ENCODE data around the gene DNAH10. TPM values are rescaled to one million over a fixed set of nuclear protein-coding genes. Genes with fewer than 3 reads are reported as not detected.

The DNAH10 gene
- total and polyA plus RNA-seq, 10 of the 15 experiments (the other 5 are each of a cell fraction or from before 2014, with no cell fraction given), result 0.01 to 0.32 (median 0.06) TPM

DNA sequence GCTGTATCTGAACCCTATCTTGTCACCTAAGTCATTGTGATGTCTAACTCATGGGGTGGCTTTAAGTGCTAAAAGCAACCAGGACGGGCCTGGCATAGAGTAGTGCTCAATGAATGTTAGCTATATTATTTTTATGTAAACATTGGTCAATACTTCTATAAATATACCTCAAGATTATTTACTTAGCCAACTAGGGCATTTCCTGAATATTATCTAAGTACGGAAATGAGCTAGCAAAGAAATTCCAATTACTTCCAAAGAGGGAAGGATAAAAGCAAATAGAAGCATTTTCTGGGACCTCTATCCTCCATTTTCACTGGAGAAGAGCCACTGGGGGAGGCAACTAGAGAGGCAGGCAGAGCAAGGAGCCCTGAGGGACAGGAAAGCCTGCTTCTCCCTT, 189.9 kb downstream of the DNAH10 start:
- no peaks in the 10 kb centered on the region for H3K9me3 ChIP-seq (replicated peaks; ENCODE audit: control insufficient read depth, insufficient read depth, low read length)
- ChIA-PET RAD21 (ENCODE audit: unreplicated experiment) (no interaction called here), CTCF (interaction anchor here (1.4 kb wide), 1 partner anchor 13 kb away, joined by 3 read pairs; no protein-coding TSS in a partner anchor), POLR2A (no interaction called here), SMC1A (ENCODE audit: uncharacterized antibody, unreplicated experiment) (interaction anchor here (2.2 kb wide), 1 partner anchor 9 kb away, joined by 9 read pairs; no protein-coding TSS in a partner anchor)
- no peak overlapping the region for H3K9ac ChIP-seq (ENCODE audit: control insufficient read depth, insufficient read depth, low read length)
- no peaks in the 10 kb centered on the region for H4K20me1 ChIP-seq (ENCODE audit: control insufficient read depth, insufficient read depth)
- H3K4me3 ChIP-seq, result no peak overlapping the region
- no peak for ATAC-seq
- no peaks in the 10 kb centered on the region for H3K79me2 ChIP-seq (ENCODE audit: control insufficient read depth, insufficient read depth, low read length)
- in situ Hi-C loops (cut with MboI) (no loop called here), intact Hi-C loops (cut with micrococcal nuclease; ENCODE audit: unreplicated experiment) (no loop called here)
- no peaks in the 10 kb centered on the region for H3K4me1 ChIP-seq (ENCODE audit: control insufficient read depth, insufficient read depth, low read length)
- no peak overlapping the region for H2AFZ ChIP-seq (ENCODE audit: control insufficient read depth, low read depth, low read length)
- WGBS (ENCODE audit: insufficient coverage, insufficient replicate concordance, low lambda C conversion rate, missing lambda C conversion rate), result 38% methylated on average over 2 of the region's 2 CpGs
- no peak overlapping the region for H3K4me2 ChIP-seq (ENCODE audit: control insufficient read depth, insufficient read depth)
- H3K36me3 ChIP-seq (ENCODE audit: control insufficient read depth in 2 of 2, insufficient read depth in 2 of 2, low read length in 1 of 2), result no peaks in the 10 kb centered on the region
- FAIRE-seq, result no peak
- no peak for TF ChIP-seq JUNB (IDR thresholded peaks at IDR 0.05)
- TF ChIP-seq ZBTB4 (CRISPR knock-in tag; IDR thresholded peaks at IDR 0.05), result no peak
- no peak for TF ChIP-seq STAT1 (conservative IDR thresholded peaks at IDR 0.05)
- no peak for TF ChIP-seq WRNIP1 (IDR thresholded peaks at IDR 0.05; ENCODE audit: borderline replicate concordance, low read depth, low read length)
- no peak for TF ChIP-seq IRF4 (IDR thresholded peaks at IDR 0.05; ENCODE audit: low read depth, low read length)
- TF ChIP-seq CHD1 (IDR thresholded peaks at IDR 0.05; ENCODE audit: low read depth, low read length), result no peak
- TF ChIP-seq, protein P1, sequence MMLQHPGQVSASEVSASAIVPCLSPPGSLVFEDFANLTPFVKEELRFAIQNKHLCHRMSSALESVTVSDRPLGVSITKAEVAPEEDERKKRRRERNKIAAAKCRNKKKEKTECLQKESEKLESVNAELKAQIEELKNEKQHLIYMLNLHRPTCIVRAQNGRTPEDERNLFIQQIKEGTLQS (IDR thresholded peaks at IDR 0.05; ENCODE audit: borderline replicate concordance, extremely low read depth, low read depth, low read length), result no peak
- TF ChIP-seq NR2C1 (IDR thresholded peaks at IDR 0.05), result no peak
- TF ChIP-seq, protein P2, sequence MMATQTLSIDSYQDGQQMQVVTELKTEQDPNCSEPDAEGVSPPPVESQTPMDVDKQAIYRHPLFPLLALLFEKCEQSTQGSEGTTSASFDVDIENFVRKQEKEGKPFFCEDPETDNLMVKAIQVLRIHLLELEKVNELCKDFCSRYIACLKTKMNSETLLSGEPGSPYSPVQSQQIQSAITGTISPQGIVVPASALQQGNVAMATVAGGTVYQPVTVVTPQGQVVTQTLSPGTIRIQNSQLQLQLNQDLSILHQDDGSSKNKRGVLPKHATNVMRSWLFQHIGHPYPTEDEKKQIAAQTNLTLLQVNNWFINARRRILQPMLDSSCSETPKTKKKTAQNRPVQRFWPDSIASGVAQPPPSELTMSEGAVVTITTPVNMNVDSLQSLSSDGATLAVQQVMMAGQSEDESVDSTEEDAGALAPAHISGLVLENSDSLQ (IDR thresholded peaks at IDR 0.05), result no peak
- TF ChIP-seq BHLHE40 (IDR thresholded peaks at IDR 0.05; ENCODE audit: borderline replicate concordance in 1 of 2, low read depth in 2 of 2, low read length in 1 of 2), result no peak
- no peak for TF ChIP-seq TCF3 (IDR thresholded peaks at IDR 0.05; ENCODE audit: borderline replicate concordance, insufficient read depth, low read depth, low read length)
- TF ChIP-seq IRF5 (IDR thresholded peaks at IDR 0.05; ENCODE audit: borderline replicate concordance), result no peak
- no peak for TF ChIP-seq GABPA (IDR thresholded peaks at IDR 0.05; ENCODE audit: low read depth)
- no peak for TF ChIP-seq JUND (IDR thresholded peaks at IDR 0.05; ENCODE audit: low read depth, low read length)
- no peak for TF ChIP-seq SPI1 (IDR thresholded peaks at IDR 0.05; ENCODE audit: borderline replicate concordance, insufficient read depth, low read depth, low read length)
- no peak for TF ChIP-seq RAD51 (IDR thresholded peaks at IDR 0.05)
- no peak for TF ChIP-seq YY1 (IDR thresholded peaks at IDR 0.05; ENCODE audit: low read depth, low read length)
- no peak for TF ChIP-seq BMI1 (IDR thresholded peaks at IDR 0.05; ENCODE audit: borderline replicate concordance)
- no peak for TF ChIP-seq RUNX3 (IDR thresholded peaks at IDR 0.05; ENCODE audit: low read length)
- TF ChIP-seq KDM1A (IDR thresholded peaks at IDR 0.05; ENCODE audit: borderline replicate concordance), result no peak
- DNase-seq (ENCODE audit: low read depth, low spot score), result no peak
- BruUV-seq (replicated peaks), result no TSS peak
- no peak overlapping the region for H3K27ac ChIP-seq (ENCODE audit: control insufficient read depth, insufficient read depth)
- H3K27me3 ChIP-seq (replicated peaks in 1 of 2; ENCODE audit: control insufficient read depth in 2 of 2, insufficient read depth in 2 of 2, low read length in 1 of 2), result no peaks in the 10 kb centered on the region; a peak in 1 of 4 replicates
